ENCODE measurements around the gene GDF10. TPM values are rescaled to one million over a fixed set of nuclear protein-coding genes. Genes with fewer than 3 reads are reported as not detected.

The GDF10 gene
- total and polyA plus RNA-seq, 8 donors, result 0.31 to 2.6 (median 0.90) TPM; not detected in 5

- no peak for DNase-seq
- TF ChIP-seq CTCF (IDR thresholded peaks at IDR 0.05), result no peak
- no peak for TF ChIP-seq EP300 (IDR thresholded peaks at IDR 0.05)
- Histone ChIP-seq H3K36me3 (no peaks in the 10 kb centered on the region), H3K9me3 (no peaks in the 10 kb centered on the region), H3K27me3 (no peaks in the 10 kb centered on the region), H3K27ac (no peak overlapping the region), H3K4me1 (no peaks in the 10 kb centered on the region), H3K4me3 (no peak overlapping the region)
- intact Hi-C loops (cut with DNase I; ENCODE audit: low total_unique reads), result no loop called here
- 63 to 83% (median 78%) methylated on average over 3 to 4 of the region's 4 CpGs for WGBS, 5 donors
Observed at GRCh38 chr10:47359626-47360418, 59.8 kb downstream of the GDF10 start.

DNA sequence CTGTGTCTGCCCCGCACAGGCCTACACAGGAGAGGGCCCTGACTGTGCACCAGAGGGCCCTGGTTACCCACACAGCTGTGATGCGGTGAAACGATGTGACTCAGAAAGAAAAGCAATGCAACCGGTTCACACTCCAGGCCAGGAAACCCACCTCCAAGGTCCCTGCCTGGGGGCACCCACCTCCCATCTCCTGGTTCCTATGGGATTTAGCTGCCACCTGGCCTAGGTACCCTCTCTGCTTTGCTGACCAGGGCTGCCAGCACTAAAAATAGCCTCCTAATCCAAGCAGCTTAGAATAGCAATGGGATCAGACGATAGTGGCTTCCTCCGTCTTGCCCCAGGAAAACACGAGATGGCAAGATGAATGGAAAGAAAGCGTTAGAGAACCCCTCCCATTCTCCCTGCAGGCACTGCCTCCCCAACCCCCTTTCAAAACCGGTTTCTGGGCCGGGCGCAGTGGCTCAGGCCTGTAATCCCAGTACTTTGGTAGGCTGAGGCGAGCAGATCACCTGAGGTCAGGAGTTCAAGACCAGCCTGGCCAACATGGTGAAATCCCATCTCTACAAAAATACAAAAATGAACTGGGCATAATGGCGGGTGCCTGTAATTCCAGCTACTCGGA lies 60.5 kb downstream of the GDF10 start:
- TF ChIP-seq CTCF (IDR thresholded peaks at IDR 0.05) (no peak), POLR2A (IDR thresholded peaks at IDR 0.05) (no peak), POLR2AphosphoS5 (IDR thresholded peaks at IDR 0.05) (no peak), EP300 (IDR thresholded peaks at IDR 0.05) (no peak)
- H3K9me3 ChIP-seq, result no peaks in the 10 kb centered on the region
- no peaks in the 10 kb centered on the region for H3K4me1 ChIP-seq
- no peak overlapping the region for H3K4me3 ChIP-seq
- WGBS, 5 donors, result 81 to 91% (median 86%) methylated on average over 14 of the region's 14 CpGs
- no peaks in the 10 kb centered on the region for H3K36me3 ChIP-seq
- intact Hi-C loops (cut with DNase I; ENCODE audit: low total_unique reads), result no loop called here
- H3K27ac ChIP-seq, result no peak overlapping the region
- DNase-seq, result peak in 1 of 2 donors; percentile 19
- H3K27me3 ChIP-seq, result no peaks in the 10 kb centered on the region

DNA sequence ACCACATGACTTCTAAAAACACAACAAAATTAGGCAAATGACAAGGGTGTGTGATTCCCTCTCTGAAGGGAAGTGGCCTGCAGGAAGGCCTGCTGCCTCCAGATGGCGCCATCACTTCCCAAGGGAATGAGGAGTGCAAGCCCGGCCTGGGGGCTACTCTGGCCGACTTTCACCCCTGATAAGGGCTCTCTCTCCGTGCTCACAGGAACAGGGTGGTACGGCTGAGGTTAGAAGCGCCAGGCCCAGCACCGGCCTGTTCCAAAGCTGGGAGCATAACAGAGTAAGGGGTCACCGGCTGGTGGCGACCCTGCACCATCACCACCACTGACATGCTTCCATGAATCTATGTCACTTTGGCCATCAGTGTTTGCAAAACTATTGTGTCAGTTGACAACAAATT lies 61.3 kb downstream of the GDF10 start:
- H3K4me1 ChIP-seq, result no peaks in the 10 kb centered on the region
- intact Hi-C loops (cut with DNase I; ENCODE audit: low total_unique reads), result no loop called here
- peak in 5 of 7 experiments; percentile 40 to 61 (median 53) for TF ChIP-seq CTCF (IDR thresholded peaks at IDR 0.05)
- TF ChIP-seq POLR2AphosphoS5 (IDR thresholded peaks at IDR 0.05), result no peak
- TF ChIP-seq EP300 (IDR thresholded peaks at IDR 0.05), result no peak

GRCh38 chr10:47362199-47362598 lies 62.2 kb downstream of the GDF10 start:
- Histone ChIP-seq H3K36me3 (no peaks in the 10 kb centered on the region), H3K27ac (no peak overlapping the region), H3K4me3 (no peak overlapping the region), H3K4me1 (no peaks in the 10 kb centered on the region), H3K27me3 (no peaks in the 10 kb centered on the region), H3K9me3 (no peaks in the 10 kb centered on the region)
- intact Hi-C loops (cut with DNase I; ENCODE audit: low total_unique reads), result no loop called here
- DNase-seq, result no peak
- no peak for TF ChIP-seq EP300 (IDR thresholded peaks at IDR 0.05)
- TF ChIP-seq POLR2A (IDR thresholded peaks at IDR 0.05), result no peak
- no peak for TF ChIP-seq CTCF (IDR thresholded peaks at IDR 0.05)
- no peak for TF ChIP-seq POLR2AphosphoS5 (IDR thresholded peaks at IDR 0.05)
- WGBS, 5 donors, result 87 to 94% (median 92%) methylated on average over 3 of the region's 3 CpGs

More for the DNA sequence above, 61.3 kb downstream of the GDF10 start:
- DNase-seq, result peak; percentile 38 to 64
- no peak overlapping the region for H3K27ac ChIP-seq
- no peaks in the 10 kb centered on the region for H3K27me3 ChIP-seq
- no peaks in the 10 kb centered on the region for H3K36me3 ChIP-seq
- WGBS, 5 donors, result 14 to 58% (median 54%) methylated on average over 2 to 9 of the region's 9 CpGs
- no peak overlapping the region for H3K4me3 ChIP-seq
- no peaks in the 10 kb centered on the region for H3K9me3 ChIP-seq

Other genes with a start within 250 kb of the GDF10 start
- gene GDF2, start 22.3 kb downstream of the GDF10 start, total RNA-seq, result not detected
- not detected for gene GDF2, start 22.3 kb downstream of the GDF10 start, polyA plus RNA-seq
- not detected for gene RBP3, start 48.2 kb downstream of the GDF10 start, total RNA-seq
- not detected for gene RBP3, start 48.2 kb downstream of the GDF10 start, polyA plus RNA-seq
- gene ZNF488, start 84.1 kb downstream of the GDF10 start, total RNA-seq, result 10 to 100 TPM in 1 of 5 donors, 1 to 10 TPM in 1, under 1 TPM in 2, not detected in 1; 0.43 to 15.1 (median 1.4) TPM
- gene ZNF488, start 84.1 kb downstream of the GDF10 start, polyA plus RNA-seq, result under 1 TPM in 2 of 3 donors, not detected in 1; 0.50 to 0.68 TPM
- 1 to 10 TPM in 1 of 5 donors, not detected in 4; 4.8 TPM for gene ANXA8, start 183.9 kb downstream of the GDF10 start, total RNA-seq
- gene ANXA8, start 183.9 kb downstream of the GDF10 start, polyA plus RNA-seq, result 10 to 100 TPM in 1 of 3 donors, under 1 TPM in 2; 0.37 to 77.4 (median 0.61) TPM
- gene FAM25G, start 191.5 kb downstream of the GDF10 start, total RNA-seq, result not detected
- gene FAM25G, start 191.5 kb downstream of the GDF10 start, polyA plus RNA-seq, result not detected
- gene AGAP9, start 223.4 kb downstream of the GDF10 start, total RNA-seq, result 10 to 100 TPM in 4 of 5 donors, 1 to 10 TPM in 1; 1.4 to 40.3 (median 10.6) TPM
- gene AGAP9, start 223.4 kb downstream of the GDF10 start, polyA plus RNA-seq, result 10 to 100 TPM in 1 of 3 donors, 1 to 10 TPM in 2; 3.1 to 10.8 (median 3.4) TPM